ENCODE data around the gene PLSCR3.
A peak's percentile ranks its signal among the peaks of the same experiment; 100 is the strongest.

PLSCR3 gene

GRCh38 chr17:7426203-7426863, 32.0 kb upstream of the PLSCR3 start:
- DNase-seq = no peak

- no peak for DNase-seq
These were observed 31.4 kb upstream of the PLSCR3 start for GRCh38 chr17:7425756-7426155.

GRCh38 chr17:7425316-7425715, 31.0 kb upstream of the PLSCR3 start, which contains the start of gene SPEM2:
Gene SPEM2 (plus strand): TSS chr17:7425616. CDS start chr17:7425689, 73 bp downstream.
- no peak for DNase-seq

- DNase-seq = no peak
These were observed 29.4 kb upstream of the PLSCR3 start for GRCh38 chr17:7423679-7424078.

GRCh38 chr17:7421186-7421585, 26.9 kb upstream of the PLSCR3 start:
- no peak for DNase-seq

- no peak for DNase-seq
These were observed 25.7 kb upstream of the PLSCR3 start, which contains the start of gene SPEM1 for GRCh38 chr17:7419819-7420610. Gene SPEM1 (plus strand): TSS chr17:7420324. CDS start chr17:7420385, 61 bp downstream.

GRCh38 chr17:7418472-7419152, 24.3 kb upstream of the PLSCR3 start:
- no peak for DNase-seq

- DNase-seq = no peak
These were observed 22.8 kb upstream of the PLSCR3 start for GRCh38 chr17:7417056-7417655.

GRCh38 chr17:7416323-7416722, 22.0 kb upstream of the PLSCR3 start:
- no peak for DNase-seq

- no peak for DNase-seq
These were observed 21.5 kb upstream of the PLSCR3 start for GRCh38 chr17:7415784-7416183.

- DNase-seq = no peak
These were observed 20.5 kb upstream of the PLSCR3 start for GRCh38 chr17:7414837-7415236.

GRCh38 chr17:7413346-7413985, 19.1 kb upstream of the PLSCR3 start:
- DNase-seq = no peak

GRCh38 chr17:7411427-7411750, 17.1 kb upstream of the PLSCR3 start:
- no peak for DNase-seq

- DNase-seq = no peak
These were observed 16.5 kb upstream of the PLSCR3 start for GRCh38 chr17:7410634-7411426.

- no peak for DNase-seq
These were observed 15.4 kb upstream of the PLSCR3 start for GRCh38 chr17:7409716-7410115.

- DNase-seq = no peak
These were observed 14.5 kb upstream of the PLSCR3 start for GRCh38 chr17:7408863-7409262.

- DNase-seq = peak; percentile 18
These were observed 14.0 kb upstream of the PLSCR3 start for GRCh38 chr17:7408252-7408727.

- no peak for DNase-seq
These were observed 13.3 kb upstream of the PLSCR3 start, which contains the start of gene NLGN2 for GRCh38 chr17:7407485-7408251. Gene NLGN2 (plus strand): TSS chr17:7407845. CDS start chr17:7408256, 411 bp downstream.

- no peak for DNase-seq
These were observed 12.8 kb upstream of the PLSCR3 start for GRCh38 chr17:7407082-7407481.

GRCh38 chr17:7406235-7406825, 12.0 kb upstream of the PLSCR3 start:
- DNase-seq = no peak
